Measurements from ENCODE around the gene COL12A1.

The COL12A1 gene

DNA sequence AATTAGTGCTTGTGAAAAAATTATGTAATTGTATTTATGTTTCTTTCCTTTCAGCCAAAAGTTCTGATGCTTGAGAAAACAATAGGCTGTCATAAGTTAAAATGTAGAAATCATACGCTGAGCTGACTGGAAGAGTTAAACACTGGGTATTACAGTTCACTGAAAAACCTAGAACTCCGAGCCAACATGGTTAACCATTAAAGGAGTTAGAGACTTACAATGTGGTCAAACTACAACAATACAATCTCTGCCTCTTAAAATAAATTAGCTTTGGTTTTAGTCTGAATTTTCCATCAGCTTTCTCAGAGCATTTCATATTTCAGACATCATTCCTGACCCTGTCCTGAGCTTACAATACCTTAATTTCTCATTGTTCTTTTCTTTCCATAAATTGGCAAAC, 91.0 kb downstream of the COL12A1 start:
- Mint-ChIP-seq H3K27me3 (peaks cover 12% of the 10 kb centered on the region), H3K4me1 (no peaks in the 10 kb centered on the region), H3K27ac (no peak overlapping the region), H3K9me3 (peaks cover 2% of the 10 kb centered on the region), H3K36me3 (no peaks in the 10 kb centered on the region), H3K4me3 (no peak overlapping the region)
- no peak for ATAC-seq

DNA sequence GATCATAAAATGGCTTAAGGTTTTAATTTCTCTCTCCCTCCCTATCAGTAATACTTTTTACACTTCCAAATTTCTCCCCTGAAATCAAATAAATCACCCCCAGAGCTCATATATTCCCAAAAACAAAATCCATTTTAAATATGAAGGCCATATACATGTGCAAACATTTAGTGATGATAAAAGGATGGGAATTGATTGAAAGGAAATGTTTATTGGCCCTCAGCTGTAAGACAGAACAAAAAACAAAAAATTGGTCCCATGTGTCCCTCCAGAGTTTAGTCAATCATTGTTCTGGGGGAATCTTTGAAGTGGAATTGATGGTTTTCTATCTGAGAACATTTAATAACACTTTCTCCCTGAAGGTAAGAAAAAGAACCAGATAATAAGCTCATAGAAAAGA, 91.7 kb downstream of the COL12A1 start:
- no peak overlapping the region for H3K4me3 Mint-ChIP-seq

DNA sequence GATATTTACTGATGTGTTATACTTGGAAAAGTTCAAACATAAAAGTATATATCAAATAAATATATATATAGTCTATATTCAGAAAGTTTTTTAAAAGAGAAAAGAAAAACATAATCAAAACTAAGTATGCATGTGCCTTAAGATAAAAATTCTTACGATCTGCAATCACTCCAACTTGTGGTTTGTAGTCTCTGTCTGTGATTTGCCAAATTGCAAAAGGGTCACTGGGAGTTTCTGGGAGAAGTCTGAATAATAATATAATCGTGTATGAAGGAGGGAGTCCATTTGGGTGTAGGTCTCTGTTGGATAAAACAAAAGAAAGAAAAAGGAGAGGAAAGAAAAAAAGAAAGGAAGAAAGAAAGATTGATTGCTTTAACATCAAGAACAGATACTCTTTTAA, 92.4 kb downstream of the COL12A1 start:
- Mint-ChIP-seq H3K27ac (no peak overlapping the region), H3K9me3 (no peaks in the 10 kb centered on the region), H3K4me1 (no peaks in the 10 kb centered on the region), H3K27me3 (peaks cover 12% of the 10 kb centered on the region), H3K4me3 (no peak overlapping the region), H3K36me3 (no peaks in the 10 kb centered on the region)
- no peak for ATAC-seq

More for the DNA sequence above, 91.7 kb downstream of the COL12A1 start:
- no peaks in the 10 kb centered on the region for H3K4me1 Mint-ChIP-seq
- no peak overlapping the region for H3K27ac Mint-ChIP-seq
- H3K27me3 Mint-ChIP-seq: peaks cover 12% of the 10 kb centered on the region
- no peaks in the 10 kb centered on the region for H3K36me3 Mint-ChIP-seq
- ATAC-seq: no peak
- peaks cover 2% of the 10 kb centered on the region for H3K9me3 Mint-ChIP-seq

DNA sequence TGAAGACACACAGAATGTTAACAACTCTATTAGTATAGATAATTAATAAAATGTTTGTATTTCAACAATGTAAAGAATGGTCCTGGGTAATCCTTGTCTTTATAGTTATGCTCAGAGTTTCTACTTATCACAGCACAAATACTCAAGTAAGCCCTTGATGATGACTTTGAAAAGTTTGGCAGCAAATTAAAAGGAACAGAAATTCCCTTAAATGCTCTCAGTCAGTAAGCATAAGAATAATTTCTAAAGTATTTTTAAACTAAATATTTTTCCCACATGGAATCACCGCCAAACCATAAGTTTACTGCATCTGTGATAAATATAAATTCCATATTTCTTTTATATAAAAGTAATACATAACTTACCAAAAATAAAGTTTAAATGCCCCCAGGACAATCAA, 96.1 kb downstream of the COL12A1 start:
- ATAC-seq: no peak
- Mint-ChIP-seq H3K27me3 (peaks cover 12% of the 10 kb centered on the region), H3K4me3 (no peak overlapping the region), H3K27ac (no peak overlapping the region), H3K9me3 (no peaks in the 10 kb centered on the region), H3K4me1 (no peaks in the 10 kb centered on the region), H3K36me3 (no peaks in the 10 kb centered on the region)

DNA sequence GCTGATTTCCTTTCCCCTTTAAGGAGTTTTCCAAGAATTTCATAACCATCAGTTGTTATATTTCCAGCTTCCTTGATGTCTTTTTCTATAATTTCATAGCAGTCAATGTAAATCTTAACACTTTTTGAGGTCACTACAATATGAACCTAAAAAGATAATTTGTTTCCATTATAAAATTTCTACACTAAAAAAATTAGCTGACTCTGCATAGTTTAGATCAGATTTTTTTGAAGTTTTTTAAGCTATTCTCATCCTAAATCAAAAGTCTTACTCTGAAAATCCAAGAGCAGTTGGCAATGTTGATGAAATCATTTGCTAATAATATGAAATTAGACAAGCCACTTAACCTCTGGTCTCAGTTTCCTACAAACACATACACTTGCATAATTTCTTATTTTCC, 96.8 kb downstream of the COL12A1 start:
- Mint-ChIP-seq H3K4me3 (no peak overlapping the region), H3K4me1 (no peaks in the 10 kb centered on the region), H3K27ac (no peak overlapping the region), H3K9me3 (no peaks in the 10 kb centered on the region), H3K36me3 (no peaks in the 10 kb centered on the region), H3K27me3 (peaks cover 12% of the 10 kb centered on the region)
- ATAC-seq: no peak

DNA sequence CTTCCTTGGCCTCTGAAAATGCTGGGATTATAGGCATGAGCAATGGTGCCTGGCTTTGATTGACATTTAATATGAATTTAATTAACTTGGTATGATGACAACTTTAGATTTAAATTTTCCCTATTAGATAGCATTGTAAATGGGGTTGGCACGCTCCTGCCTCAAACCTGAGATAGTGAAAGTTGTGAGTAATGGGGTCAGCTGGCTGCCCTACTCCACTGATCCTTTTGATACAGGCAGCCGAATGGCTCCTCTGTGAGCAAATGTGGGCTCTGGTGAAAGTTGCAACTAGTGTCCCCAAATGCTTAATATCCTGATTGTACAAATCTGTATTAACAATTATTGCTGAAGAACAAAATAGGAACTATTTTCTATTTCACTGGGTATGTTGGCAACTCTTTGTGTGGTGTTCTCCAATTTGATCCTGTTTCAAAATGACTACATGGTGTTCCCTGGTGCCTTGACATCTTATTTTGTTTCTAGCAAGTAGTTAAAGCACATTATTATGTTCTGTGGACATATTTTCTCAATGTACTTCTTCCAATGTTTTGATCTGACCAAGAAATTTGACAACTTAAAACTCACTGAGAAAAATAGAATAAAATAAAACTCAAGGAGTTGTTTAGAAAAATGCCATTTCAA, 97.4 kb downstream of the COL12A1 start:
- Mint-ChIP-seq H3K4me3 (no peak overlapping the region), H3K9me3 (no peaks in the 10 kb centered on the region), H3K4me1 (no peaks in the 10 kb centered on the region), H3K27ac (no peak overlapping the region), H3K27me3 (peaks cover 12% of the 10 kb centered on the region), H3K36me3 (no peaks in the 10 kb centered on the region)
- ATAC-seq: no peak

DNA sequence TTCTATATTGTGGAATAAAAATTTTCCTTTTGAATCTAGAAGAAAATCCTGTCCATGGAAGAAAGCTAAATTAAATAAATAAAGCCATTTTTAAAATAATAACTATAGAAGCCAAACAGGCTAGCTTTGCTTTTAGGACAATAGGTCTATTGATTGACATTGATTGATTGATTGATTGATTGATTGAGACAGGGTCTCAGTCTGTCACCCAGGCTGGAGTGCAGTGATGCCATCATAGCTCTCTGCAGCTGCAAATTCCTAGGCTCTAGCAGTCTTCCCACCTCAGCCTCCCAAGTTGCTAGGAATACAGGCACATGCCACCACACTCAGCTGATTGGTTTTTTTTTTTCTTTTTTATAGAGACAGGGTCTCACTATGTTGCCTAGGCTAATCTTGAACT, 97.9 kb downstream of the COL12A1 start:
- Mint-ChIP-seq H3K4me3 (no peak overlapping the region), H3K4me1 (no peaks in the 10 kb centered on the region), H3K9me3 (no peaks in the 10 kb centered on the region), H3K27me3 (peaks cover 12% of the 10 kb centered on the region), H3K27ac (no peak overlapping the region), H3K36me3 (no peaks in the 10 kb centered on the region)
- ATAC-seq: no peak

DNA sequence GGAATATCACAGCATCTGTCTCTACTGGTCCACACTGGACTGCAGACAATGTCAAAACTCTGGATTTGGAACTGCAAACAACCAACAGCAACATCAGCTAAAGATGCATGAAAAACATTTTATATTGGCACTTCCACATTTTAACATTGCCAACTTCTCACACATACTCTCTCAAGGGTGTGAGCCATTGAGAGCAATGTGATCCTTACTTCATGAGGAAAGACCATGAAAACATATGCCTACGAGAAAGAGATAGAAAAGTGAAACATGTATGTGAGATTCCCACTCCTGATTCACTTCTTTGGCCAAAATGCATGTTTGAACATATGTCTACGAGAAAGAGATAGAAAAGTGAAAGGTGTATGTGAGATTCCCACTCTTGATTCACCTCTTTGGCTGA, 99.4 kb downstream of the COL12A1 start:
- H3K36me3 Mint-ChIP-seq: no peaks in the 10 kb centered on the region
- peaks cover 12% of the 10 kb centered on the region for H3K27me3 Mint-ChIP-seq
- no peak overlapping the region for H3K4me3 Mint-ChIP-seq
- H3K9me3 Mint-ChIP-seq: no peaks in the 10 kb centered on the region
- no peaks in the 10 kb centered on the region for H3K4me1 Mint-ChIP-seq
- ATAC-seq: no peak
- no peak overlapping the region for H3K27ac Mint-ChIP-seq

DNA sequence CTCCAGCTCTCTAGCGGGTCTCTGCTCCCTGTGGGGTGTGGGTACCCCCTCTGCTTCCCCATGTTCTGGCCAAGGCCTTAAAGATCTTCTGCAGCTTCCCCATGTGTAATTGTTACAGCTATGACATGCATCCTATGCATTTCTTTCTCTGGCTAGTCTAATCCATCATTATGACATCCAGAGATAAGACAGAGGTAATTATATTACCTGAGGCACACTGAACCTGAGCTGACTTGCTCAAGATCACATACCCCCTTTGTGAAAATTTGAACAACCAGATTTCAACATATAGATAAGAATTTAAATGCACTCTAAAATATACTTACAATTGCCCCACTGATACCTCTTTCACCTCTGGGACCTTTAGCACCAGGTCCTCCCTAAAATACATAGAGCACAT, 102.4 kb downstream of the COL12A1 start:
- Mint-ChIP-seq H3K27me3 (no peaks in the 10 kb centered on the region), H3K27ac (no peak overlapping the region), H3K9me3 (peaks cover 3% of the 10 kb centered on the region), H3K4me3 (no peak overlapping the region), H3K4me1 (no peaks in the 10 kb centered on the region), H3K36me3 (no peaks in the 10 kb centered on the region)
- ATAC-seq: no peak

DNA sequence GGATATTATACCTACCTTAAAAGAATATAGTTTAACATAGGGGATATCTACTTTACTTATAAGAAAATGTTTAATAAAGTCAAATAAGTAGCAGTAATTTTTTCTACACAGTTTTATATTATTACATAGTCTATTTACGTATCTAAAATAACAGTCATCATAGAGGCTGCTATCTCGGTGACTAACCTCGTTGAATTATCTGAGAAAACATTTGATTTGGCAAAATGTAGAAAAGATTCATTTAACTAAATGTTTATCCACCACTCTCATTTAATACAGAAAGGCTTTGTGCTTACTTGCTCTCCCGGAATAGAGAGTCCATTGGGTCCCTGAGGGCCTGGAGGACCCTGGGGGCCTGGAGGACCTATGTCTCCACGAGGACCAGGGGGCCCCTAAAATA, 103.6 kb downstream of the COL12A1 start:
- Mint-ChIP-seq H3K27me3 (no peaks in the 10 kb centered on the region), H3K9me3 (peaks cover 3% of the 10 kb centered on the region), H3K27ac (no peak overlapping the region), H3K4me3 (no peak overlapping the region), H3K4me1 (no peaks in the 10 kb centered on the region), H3K36me3 (no peaks in the 10 kb centered on the region)
- ATAC-seq: no peak

DNA sequence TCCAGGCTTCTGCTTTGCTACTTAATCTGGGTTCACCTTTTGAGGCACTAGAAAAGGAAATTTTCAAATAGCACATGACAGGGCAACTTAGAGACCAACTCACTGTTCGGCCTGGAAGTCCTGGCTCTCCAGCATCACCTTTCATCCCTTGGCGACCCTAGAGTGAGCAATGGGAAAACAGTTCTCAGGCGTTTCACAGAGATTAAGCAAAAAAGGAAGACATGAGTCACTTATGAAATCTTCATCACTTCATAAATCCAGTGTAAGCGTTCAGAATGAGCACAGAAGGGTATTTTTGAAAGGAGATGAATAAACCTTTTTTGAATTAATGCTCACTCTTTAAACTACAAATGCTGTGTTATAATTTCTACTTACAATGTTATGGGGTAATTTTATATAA, 104.0 kb downstream of the COL12A1 start:
- Mint-ChIP-seq H3K27me3 (no peaks in the 10 kb centered on the region), H3K4me3 (no peak overlapping the region), H3K4me1 (no peaks in the 10 kb centered on the region), H3K36me3 (no peaks in the 10 kb centered on the region), H3K9me3 (peaks cover 3% of the 10 kb centered on the region), H3K27ac (no peak overlapping the region)
- no peak for ATAC-seq

DNA sequence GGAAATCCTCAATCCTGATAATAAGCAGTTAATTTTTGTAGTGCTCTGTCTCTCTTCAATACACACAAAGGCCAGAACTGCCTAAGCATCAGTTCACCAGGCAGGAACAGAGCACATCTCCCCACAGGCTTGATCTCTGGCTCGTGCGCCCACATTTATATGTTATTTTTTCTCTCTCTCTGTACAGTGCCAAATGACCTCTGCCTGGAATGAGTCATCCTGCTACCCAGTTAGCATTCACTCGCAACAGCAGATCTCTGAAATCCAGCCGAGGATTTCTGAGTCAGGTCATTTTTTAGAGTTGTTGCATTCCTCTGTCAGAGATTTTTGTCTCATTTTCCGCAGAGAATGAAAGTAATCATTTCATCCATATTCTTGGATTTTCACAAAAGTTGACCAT, 107.1 kb downstream of the COL12A1 start:
- H3K27me3 Mint-ChIP-seq: no peaks in the 10 kb centered on the region

DNA sequence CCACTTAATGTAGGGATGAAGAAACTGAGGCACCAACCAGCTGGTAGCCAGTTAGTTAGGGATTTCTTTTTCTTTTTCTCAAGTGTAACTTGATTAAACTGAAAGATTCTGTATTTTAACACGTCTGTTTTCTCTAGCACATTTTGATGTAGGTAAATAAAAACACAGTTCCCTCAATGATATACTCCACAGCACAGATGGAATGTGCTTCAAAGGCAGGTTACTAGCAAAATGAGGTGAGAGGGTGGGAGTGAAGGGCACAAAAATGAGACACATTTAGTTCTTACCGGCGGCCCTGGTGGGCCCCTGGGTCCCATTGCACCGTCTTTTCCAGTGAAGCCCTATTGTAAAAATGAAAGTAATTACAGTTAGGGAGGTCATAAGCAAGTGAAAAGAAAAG, 108.9 kb downstream of the COL12A1 start:
- H3K27me3 Mint-ChIP-seq: no peaks in the 10 kb centered on the region
- H3K9me3 Mint-ChIP-seq: peaks cover 3% of the 10 kb centered on the region
- H3K27ac Mint-ChIP-seq: no peak overlapping the region
- no peak overlapping the region for H3K4me3 Mint-ChIP-seq
- H3K36me3 Mint-ChIP-seq: no peaks in the 10 kb centered on the region
- ATAC-seq: no peak
- no peaks in the 10 kb centered on the region for H3K4me1 Mint-ChIP-seq

More for the DNA sequence above, 107.1 kb downstream of the COL12A1 start:
- peaks cover 3% of the 10 kb centered on the region for H3K9me3 Mint-ChIP-seq
- H3K36me3 Mint-ChIP-seq: no peaks in the 10 kb centered on the region
- no peak for ATAC-seq
- no peak overlapping the region for H3K27ac Mint-ChIP-seq
- H3K4me1 Mint-ChIP-seq: no peaks in the 10 kb centered on the region
- no peak overlapping the region for H3K4me3 Mint-ChIP-seq

DNA sequence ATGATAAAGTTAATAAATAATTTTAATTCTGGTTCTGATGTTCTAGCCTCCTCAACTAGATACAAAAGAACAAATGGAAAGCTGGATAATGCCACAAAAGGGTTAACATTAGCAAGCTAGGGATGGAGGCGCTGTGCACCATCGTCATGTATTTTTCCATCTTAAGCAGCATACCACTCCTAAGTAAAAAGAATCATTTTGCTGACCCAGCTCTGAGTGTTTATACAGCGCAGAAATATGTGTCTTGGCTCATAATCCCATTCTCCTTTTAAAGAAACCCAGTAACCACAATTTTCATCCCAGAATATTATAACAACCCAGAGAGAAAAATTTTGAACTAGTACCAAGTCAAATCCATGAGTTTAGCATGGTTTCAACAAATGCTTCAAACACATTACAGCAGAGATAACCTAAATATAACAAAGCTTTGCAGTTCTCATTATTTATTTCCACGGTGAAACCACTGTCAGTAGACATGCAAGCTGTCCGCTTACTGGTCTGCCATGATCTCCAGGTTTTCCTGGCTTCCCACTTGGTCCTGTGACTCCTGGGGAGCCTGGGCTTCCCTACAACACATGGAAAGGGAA, 111.1 kb downstream of the COL12A1 start:
- Mint-ChIP-seq H3K27me3 (no peaks in the 10 kb centered on the region), H3K4me3 (no peak overlapping the region), H3K27ac (no peak overlapping the region), H3K36me3 (no peaks in the 10 kb centered on the region), H3K9me3 (peaks cover 1% of the 10 kb centered on the region), H3K4me1 (no peaks in the 10 kb centered on the region)
- ATAC-seq: no peak

DNA sequence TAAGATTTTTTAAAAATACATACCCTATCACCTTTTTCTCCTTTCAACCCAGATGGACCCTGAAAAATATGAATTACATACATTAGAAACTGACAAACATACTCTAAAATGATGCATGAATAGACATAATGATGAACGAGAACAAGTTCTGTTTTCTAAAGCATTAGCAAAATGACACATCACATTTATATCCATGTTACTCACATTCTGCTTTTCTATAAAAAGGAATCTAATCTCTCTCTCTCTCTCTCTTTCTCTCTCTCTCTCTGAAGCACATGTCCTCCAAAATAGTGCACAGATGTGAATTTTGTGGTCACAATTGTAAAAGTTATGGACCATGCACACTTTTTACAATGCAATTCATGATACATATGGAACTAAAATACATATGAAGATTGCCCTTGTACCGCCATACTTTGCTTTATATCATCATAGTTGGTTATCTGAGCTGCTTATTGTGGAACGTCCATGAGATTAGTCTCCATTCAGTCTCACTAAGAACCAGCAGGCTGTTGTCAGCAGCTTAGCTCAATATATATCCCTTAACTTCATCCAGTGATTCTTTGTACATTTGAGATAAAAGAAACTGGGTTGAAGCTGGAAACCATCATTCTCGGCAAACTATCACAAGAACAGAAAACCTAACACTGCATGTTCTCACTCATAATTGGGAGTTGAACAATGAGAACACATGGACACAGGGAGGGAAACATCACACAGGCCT, 114.2 kb downstream of the COL12A1 start:
- no peak for ATAC-seq
- Mint-ChIP-seq H3K27ac (no peak overlapping the region), H3K4me1 (no peaks in the 10 kb centered on the region), H3K36me3 (no peaks in the 10 kb centered on the region), H3K9me3 (peaks cover 3% of the 10 kb centered on the region), H3K27me3 (no peaks in the 10 kb centered on the region), H3K4me3 (no peak overlapping the region)

DNA sequence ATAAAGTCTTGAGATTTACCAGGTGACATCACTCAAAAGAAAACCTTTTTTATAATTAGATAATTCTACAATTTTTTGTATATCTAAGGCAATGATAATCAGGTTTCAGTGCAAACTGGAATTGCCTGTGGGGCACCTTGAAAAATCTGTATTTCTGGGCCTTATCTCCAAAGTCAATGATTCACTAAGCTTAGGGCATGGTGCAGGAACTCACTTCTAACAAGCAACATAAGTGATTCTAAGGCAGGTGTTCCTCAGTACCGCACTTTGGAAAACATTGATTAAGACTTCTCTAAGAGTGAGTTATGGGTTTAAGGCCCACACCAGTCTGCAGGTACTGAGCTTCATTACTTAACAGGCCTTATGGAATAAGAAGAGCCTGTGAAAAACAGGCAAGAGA, 115.3 kb downstream of the COL12A1 start:
- ATAC-seq: no peak
- Mint-ChIP-seq H3K27me3 (peaks cover 3% of the 10 kb centered on the region), H3K4me3 (no peak overlapping the region), H3K27ac (no peak overlapping the region), H3K4me1 (no peaks in the 10 kb centered on the region), H3K36me3 (no peaks in the 10 kb centered on the region), H3K9me3 (peaks cover 3% of the 10 kb centered on the region)
